Activated T-cell treated with anti-CD3 and anti-CD28 coated beads, Interleukin-2, amount 50 U/mL, for 1 hour (primary cell): Measurements from ENCODE around the gene CFH.
"Not testable (repeated sequence)": the region's sequence is repeated elsewhere in the genome, so short reads cannot be mapped to it uniquely, and the experiment has no call there.

Experiments
- DNase-seq: peaks from one replicate; pipeline ENCODE4 v3.0.0-alpha.2; 2020

The CFH gene

GRCh38 chr1:196669051-196669450 is 17.2 kb downstream of the CFH start:
- no peak for DNase-seq

- no peak for DNase-seq
Observed at GRCh38 chr1:196669693-196670092, 17.9 kb downstream of the CFH start.

- DNase-seq, result no peak
Observed at GRCh38 chr1:196674908-196675307, 23.1 kb downstream of the CFH start.

GRCh38 chr1:196677781-196678509 is 26.1 kb downstream of the CFH start:
- no peak for DNase-seq

- no peak for DNase-seq
Observed at GRCh38 chr1:196678510-196678884, 26.7 kb downstream of the CFH start.

- DNase-seq, result no peak
Observed at GRCh38 chr1:196680107-196680506, 28.3 kb downstream of the CFH start.

GRCh38 chr1:196684476-196684875 is 32.6 kb downstream of the CFH start:
- no peak for DNase-seq

GRCh38 chr1:196685506-196685905 is 33.7 kb downstream of the CFH start:
- no peak for DNase-seq

GRCh38 chr1:196689001-196689400 is 37.2 kb downstream of the CFH start:
- DNase-seq, result no peak

GRCh38 chr1:196690582-196690981 is 38.7 kb downstream of the CFH start:
- DNase-seq, result no peak

- no peak for DNase-seq
Observed at GRCh38 chr1:196698993-196699392, 47.1 kb downstream of the CFH start.

GRCh38 chr1:196701144-196701543 is 49.3 kb downstream of the CFH start:
- DNase-seq, result no peak

GRCh38 chr1:196709892-196710291 is 58.0 kb downstream of the CFH start:
- not testable (repeated sequence) for DNase-seq

GRCh38 chr1:196717868-196718267 is 66.0 kb downstream of the CFH start:
- no peak for DNase-seq

- DNase-seq, result peak; percentile 36
Observed at GRCh38 chr1:196723325-196724185, 71.7 kb downstream of the CFH start.

GRCh38 chr1:196732526-196732925 is 80.7 kb downstream of the CFH start:
- no peak for DNase-seq

- no peak for DNase-seq
Observed at GRCh38 chr1:196733091-196733970, 81.5 kb downstream of the CFH start.

- no peak for DNase-seq
Observed at GRCh38 chr1:196734006-196734405, 82.2 kb downstream of the CFH start.

- no peak for DNase-seq
Observed at GRCh38 chr1:196734460-196734859, 82.6 kb downstream of the CFH start.

GRCh38 chr1:196738730-196739129 is 86.9 kb downstream of the CFH start:
- DNase-seq, result no peak

GRCh38 chr1:196743244-196743643 is 91.4 kb downstream of the CFH start:
- not testable (repeated sequence) for DNase-seq

- not testable (repeated sequence) for DNase-seq
Observed at GRCh38 chr1:196765019-196765740, 113.3 kb downstream of the CFH start.

GRCh38 chr1:196769823-196770222 is 118.0 kb downstream of the CFH start:
- DNase-seq, result not testable (repeated sequence)
